OCI-M2 (cell line): Measurements from ENCODE around the gene ARL8A.
"Not testable (repeated sequence)": the region's sequence is repeated elsewhere in the genome, so short reads cannot be mapped to it uniquely, and the experiment has no call there.

ENCODE experiments used
- DNase-seq: peaks from one replicate; lab custom pipeline; 2025; ENCODE audit not compliant: unreplicated experiment; lab: John Stamatoyannopoulos, UW

Gene ARL8A

GRCh38 chr1:202141468-202141867 is 3.1 kb downstream of the ARL8A start:
- not testable (repeated sequence) for DNase-seq

- DNase-seq = no peak
Measured at GRCh38 chr1:202140833-202141232, 3.7 kb downstream of the ARL8A start.

GRCh38 chr1:202135221-202135721 is 9.3 kb downstream of the ARL8A start:
- no peak for DNase-seq

- DNase-seq = no peak
Measured at GRCh38 chr1:202134645-202135172, 9.8 kb downstream of the ARL8A start.

- DNase-seq = no peak
Measured at GRCh38 chr1:202133989-202134388, 10.5 kb downstream of the ARL8A start.

GRCh38 chr1:202133496-202133895 is 11.0 kb downstream of the ARL8A start:
- no peak for DNase-seq

GRCh38 chr1:202133001-202133400 is 11.5 kb downstream of the ARL8A start:
- no peak for DNase-seq

- no peak for DNase-seq
Measured at GRCh38 chr1:202131956-202132821, 12.3 kb downstream of the ARL8A start.

GRCh38 chr1:202130816-202131522 is 13.6 kb downstream of the ARL8A start:
- no peak for DNase-seq

- no peak for DNase-seq
Measured at GRCh38 chr1:202130297-202130721, 14.2 kb downstream of the ARL8A start.

GRCh38 chr1:202129453-202130296 is 14.9 kb downstream of the ARL8A start:
- DNase-seq = no peak

GRCh38 chr1:202127836-202128622 is 16.5 kb downstream of the ARL8A start:
- no peak for DNase-seq

GRCh38 chr1:202127061-202127460 is 17.5 kb downstream of the ARL8A start:
- no peak for DNase-seq

- no peak for DNase-seq
Measured at GRCh38 chr1:202126426-202126825, 18.1 kb downstream of the ARL8A start.

GRCh38 chr1:202125611-202126010 is 18.9 kb downstream of the ARL8A start:
- DNase-seq = no peak

GRCh38 chr1:202124142-202124541 is 20.4 kb downstream of the ARL8A start:
- no peak for DNase-seq

GRCh38 chr1:202123336-202123813 is 21.2 kb downstream of the ARL8A start:
- no peak for DNase-seq

GRCh38 chr1:202122639-202123335 is 21.8 kb downstream of the ARL8A start, which contains the start of gene GPR37L1:
Gene GPR37L1, plus strand, starts transcription at chr1:202122917. Its CDS starts 47 bp downstream, at chr1:202122964.
- no peak for DNase-seq

- DNase-seq = no peak
Measured at GRCh38 chr1:202121006-202121405, 23.5 kb downstream of the ARL8A start.
